ENCODE data around the gene CXCL6.

DNA sequence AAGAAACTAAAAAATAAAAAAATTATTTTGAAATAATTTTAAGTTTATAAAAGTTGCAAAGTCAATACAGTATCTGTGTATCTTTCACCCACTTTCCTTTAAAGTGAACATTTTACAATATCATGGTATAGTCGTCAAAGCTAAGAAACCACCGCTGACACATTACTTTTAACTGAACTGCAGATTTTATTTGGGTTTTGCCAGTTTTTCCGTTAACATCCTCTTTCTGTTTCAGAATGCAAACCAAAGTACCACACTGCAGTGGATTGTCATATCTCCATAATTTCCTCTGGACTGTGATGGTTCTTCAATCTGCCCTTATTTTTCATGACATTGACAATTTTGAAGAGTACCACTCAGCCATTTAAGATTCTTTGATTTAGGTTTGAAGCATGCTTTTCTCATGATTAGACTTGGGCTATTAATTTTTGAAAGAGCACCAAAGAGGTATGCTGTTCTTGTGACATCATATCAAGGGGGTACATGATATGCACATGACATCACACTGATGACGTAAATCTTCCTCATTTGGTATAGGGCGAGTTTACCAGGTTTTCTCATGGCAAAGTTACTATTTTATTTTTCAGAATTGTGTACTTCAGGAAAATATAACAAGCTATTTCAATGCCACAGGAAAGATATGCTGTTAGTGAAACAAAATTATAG, 29.1 kb downstream of the CXCL6 start:
- TF ChIP-seq, protein P1, sequence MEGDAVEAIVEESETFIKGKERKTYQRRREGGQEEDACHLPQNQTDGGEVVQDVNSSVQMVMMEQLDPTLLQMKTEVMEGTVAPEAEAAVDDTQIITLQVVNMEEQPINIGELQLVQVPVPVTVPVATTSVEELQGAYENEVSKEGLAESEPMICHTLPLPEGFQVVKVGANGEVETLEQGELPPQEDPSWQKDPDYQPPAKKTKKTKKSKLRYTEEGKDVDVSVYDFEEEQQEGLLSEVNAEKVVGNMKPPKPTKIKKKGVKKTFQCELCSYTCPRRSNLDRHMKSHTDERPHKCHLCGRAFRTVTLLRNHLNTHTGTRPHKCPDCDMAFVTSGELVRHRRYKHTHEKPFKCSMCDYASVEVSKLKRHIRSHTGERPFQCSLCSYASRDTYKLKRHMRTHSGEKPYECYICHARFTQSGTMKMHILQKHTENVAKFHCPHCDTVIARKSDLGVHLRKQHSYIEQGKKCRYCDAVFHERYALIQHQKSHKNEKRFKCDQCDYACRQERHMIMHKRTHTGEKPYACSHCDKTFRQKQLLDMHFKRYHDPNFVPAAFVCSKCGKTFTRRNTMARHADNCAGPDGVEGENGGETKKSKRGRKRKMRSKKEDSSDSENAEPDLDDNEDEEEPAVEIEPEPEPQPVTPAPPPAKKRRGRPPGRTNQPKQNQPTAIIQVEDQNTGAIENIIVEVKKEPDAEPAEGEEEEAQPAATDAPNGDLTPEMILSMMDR (IDR thresholded peaks at IDR 0.05): no peak
- no peak for TF ChIP-seq EP300 (IDR thresholded peaks at IDR 0.05)
- no peak for TF ChIP-seq POLR2AphosphoS5 (IDR thresholded peaks at IDR 0.05)
